GM12801 (cell line): ENCODE results near the gene ATP5MC3.

ENCODE experiments used
- TF ChIP-seq, protein P1 (sequence below): IDR thresholded peaks from one replicate; pipeline ENCODE4 v1.5.1; 2011; ENCODE audit warnings: control low read depth; ENCODE audit not compliant: insufficient read length; ENCODE audit errors: extremely low read depth

The ATP5MC3 gene

DNA sequence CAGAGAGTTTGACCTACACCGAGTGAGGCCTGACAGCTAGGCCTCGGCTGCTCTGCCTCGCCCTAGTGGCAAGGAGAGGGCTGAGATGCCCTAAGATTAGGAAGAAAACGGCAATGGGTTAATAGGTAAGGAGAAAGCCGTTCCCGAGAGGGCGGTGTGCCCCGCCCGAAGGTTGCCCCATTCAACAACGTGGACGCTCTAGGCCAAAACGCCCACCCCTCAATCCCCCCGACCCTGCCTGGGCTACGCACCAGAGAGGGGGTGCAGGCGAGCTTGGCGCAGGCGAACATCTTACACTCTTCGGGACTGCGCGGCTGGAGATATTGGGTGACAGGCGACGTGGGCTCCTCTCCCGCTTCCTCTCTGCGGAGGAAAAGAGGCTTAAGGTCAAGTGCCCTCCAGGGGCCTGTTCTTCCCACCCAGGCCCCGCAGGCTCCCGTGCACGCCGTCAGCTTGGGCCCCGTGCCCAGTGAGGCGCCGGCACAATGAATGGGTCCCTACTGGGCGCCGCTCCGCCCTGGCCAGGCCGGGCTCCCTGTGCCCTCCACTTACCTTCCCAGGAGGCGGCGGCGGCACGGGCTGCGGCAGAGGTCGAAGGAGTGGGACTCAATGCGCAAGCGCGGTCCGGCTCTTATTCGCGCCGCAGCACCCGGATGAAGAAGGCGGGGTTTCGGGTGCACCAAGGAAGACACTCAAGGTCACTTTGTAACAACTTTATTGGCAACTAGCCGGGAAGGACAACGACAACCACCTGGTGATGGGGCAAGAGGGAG lies at the start of gene ATP5MC3:
Gene ATP5MC3, minus strand, starts transcription at position 607 of the 773 bp plus-strand sequence. Its CDS starts 317 bp downstream, at position 290.
- TF ChIP-seq, protein P1, sequence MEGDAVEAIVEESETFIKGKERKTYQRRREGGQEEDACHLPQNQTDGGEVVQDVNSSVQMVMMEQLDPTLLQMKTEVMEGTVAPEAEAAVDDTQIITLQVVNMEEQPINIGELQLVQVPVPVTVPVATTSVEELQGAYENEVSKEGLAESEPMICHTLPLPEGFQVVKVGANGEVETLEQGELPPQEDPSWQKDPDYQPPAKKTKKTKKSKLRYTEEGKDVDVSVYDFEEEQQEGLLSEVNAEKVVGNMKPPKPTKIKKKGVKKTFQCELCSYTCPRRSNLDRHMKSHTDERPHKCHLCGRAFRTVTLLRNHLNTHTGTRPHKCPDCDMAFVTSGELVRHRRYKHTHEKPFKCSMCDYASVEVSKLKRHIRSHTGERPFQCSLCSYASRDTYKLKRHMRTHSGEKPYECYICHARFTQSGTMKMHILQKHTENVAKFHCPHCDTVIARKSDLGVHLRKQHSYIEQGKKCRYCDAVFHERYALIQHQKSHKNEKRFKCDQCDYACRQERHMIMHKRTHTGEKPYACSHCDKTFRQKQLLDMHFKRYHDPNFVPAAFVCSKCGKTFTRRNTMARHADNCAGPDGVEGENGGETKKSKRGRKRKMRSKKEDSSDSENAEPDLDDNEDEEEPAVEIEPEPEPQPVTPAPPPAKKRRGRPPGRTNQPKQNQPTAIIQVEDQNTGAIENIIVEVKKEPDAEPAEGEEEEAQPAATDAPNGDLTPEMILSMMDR, result no peak

DNA sequence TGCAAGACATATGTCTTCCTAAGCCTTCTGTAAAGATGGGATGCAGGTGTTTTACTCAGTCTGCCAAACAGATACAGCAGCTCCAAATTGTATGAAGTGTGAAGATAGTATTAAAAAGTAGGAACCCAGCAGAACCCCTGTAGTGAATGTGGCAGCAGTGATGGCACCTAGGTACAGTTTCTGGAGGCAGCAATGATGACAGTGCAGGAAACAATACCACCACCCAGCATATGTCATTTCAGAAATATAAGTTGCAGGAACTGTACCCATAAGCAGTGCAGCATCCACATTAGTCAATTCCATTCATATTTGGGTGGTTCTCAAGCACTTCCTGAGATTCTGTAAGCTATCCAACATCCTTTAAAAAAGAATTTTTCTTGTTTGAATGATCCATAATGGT lies 46.7 kb upstream of the ATP5MC3 start:
- TF ChIP-seq, protein P1, result no peak

DNA sequence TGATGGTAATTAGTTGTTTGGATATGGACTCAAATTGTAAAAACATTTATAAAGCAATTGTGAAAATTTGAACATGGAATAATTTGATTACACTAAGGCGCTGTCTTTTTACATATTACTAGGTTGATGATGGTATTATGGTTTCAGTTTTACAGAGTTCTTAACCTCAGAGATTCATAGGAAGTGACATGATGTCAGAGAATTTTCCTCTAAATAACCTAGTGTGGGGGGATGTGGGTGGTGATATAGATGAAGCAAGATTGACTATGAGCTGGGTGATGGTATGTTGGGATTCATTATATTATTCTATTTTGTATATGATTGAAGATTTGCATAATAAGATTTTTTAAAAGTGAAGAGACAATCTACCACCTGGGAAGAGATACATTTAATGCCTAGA lies 45.9 kb upstream of the ATP5MC3 start:
- TF ChIP-seq, protein P1, result no peak

DNA sequence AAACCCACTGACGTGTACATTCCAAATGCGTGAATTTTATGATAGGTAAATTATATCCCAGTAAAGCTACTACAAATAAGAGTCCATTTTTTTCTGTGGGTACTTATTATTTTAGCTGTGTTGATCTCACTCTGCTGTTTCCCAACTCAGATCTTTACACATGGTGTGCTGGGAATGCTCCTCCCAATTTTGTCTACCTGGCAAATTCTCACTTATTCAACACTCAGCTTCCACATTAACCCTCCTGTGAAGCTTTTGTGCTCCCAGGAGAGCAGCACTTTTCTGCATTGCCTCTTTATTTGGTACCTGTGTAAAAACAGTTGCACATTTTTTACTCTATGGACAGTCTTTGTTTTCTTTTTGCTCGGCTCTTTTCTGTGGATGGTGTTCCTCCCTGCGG lies 38.6 kb upstream of the ATP5MC3 start:
- TF ChIP-seq, protein P1, result no peak

DNA sequence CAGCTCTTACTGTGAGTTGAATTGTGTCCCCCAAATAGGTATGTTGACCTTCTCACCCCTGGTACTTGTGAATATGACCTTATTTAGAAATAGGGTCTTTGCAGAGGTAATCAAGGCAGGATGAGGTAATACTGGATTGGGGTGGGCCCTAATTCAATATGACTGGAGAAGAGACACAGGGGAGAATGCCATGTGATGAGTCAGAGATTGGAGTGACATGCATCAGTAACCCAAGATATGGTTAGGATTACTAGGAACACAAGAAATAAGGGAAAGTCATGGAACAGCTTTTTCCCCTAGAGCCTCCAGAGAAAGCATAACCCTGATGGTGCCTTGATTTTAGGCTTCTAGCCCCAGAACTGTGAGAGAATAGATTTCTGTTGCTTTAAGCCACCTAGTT lies 37.0 kb upstream of the ATP5MC3 start:
- TF ChIP-seq, protein P1, result no peak

DNA sequence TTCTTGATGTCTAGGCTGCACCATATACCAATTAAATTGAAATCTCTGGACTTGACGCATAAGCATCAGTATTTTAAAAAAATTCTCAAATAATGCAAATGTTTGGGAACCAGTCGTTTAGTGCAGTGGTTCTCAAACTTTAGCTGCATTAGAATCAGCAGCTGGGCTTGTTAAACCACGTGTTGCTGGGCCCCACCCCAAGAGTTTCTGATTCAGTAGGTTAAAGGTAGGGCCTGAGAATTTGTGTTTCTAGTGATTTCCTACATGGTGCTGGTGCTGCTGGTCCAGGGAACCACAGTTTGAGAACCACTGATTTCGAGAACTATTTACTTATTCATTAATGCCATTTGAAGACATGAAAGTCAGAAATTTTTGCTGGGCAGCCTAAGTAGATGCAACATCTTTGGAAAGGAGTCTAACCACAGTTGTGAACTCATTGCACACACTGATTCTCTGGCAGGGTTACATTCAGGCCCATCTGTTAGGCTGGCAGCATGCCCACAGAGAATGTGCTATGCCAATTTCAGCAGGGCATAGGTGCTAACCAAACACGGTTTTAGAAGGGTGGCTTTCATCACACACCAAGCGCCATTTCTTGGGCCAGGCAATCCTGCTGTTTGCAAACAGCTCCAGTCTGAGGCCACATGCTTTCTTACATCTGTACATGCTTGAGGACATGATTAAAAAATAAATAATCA lies 26.4 kb upstream of the ATP5MC3 start:
- TF ChIP-seq, protein P1, result no peak

DNA sequence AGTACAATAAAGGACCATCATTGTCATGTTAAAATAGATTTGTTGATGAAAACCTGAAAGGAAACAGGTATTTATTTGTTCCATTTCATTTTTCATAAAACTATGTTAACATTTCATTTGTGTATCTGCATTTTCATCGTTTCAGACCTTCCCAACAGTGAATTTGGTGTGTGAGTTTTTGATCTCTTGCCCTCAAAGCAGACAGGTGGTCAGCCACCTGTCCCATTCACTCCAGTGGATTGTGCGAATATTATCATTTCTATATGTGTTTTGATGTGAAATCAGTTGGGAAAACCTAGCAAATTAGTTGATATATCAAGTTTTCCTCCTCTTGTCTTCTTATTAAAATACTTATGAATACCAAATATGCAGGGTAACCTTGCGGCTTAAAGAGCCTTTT lies 25.4 kb upstream of the ATP5MC3 start:
- TF ChIP-seq, protein P1, result no peak
